Measurements from ENCODE around the gene ADCY3. TPM values are rescaled to one million over a fixed set of nuclear protein-coding genes. Genes with fewer than 3 reads are reported as not detected.

Gene ADCY3
- total RNA-seq, 1 experiment from 2014 or later, result 57.6 TPM

DNA sequence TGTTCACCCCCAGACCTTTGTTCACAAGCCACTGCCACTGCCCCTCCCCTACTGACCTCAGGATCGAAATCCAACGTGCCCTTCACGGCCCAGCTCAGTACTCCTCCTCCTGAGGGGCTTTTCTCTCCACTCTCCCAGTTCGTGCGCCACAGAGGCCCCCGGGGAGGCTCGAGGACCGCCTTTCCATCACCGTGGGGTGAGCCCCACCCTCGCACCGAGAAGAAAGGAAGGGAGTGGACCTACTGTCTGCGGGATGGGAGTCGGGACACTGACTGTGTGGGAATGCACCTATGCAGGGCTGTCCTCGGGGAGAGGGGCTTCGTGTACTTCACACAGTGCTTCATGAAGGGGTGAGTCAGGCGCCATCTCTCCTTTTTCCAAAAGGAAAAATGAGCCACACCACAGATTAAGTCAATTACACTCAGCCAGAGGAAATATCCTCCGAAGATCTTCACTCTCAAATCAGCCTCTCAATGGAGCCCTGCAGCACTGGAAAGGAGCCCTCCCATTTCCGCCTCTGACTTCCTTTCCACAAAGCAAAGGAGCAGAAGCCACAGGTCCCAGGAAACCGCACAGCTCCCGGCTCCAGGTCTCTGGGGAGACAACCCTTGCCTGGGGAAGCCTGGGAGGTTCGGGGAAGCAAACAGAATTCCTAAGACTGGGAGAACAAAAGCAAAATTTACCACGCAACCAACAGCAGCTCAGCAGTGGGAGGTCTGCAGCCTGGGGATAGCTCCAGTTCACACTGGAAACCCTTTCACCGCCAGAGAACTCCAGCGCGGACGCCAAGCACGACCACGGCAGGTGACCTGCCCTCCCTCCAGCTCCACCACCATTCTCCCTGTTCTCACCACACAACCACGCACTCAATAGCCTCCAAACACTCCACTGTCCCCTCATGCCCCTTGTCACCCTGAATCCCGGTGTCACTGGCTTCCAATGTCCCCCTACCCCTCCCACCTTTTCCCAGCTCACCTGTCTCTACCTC lies 21.6 kb downstream of the ADCY3 start:
- Histone ChIP-seq H4K20me1 (ENCODE audit: insufficient read depth, low read depth, low read length) (no peaks in the 10 kb centered on the region), H3K27me3 (ENCODE audit: low read length) (no peaks in the 10 kb centered on the region), H3K27ac (ENCODE audit: low read length) (no peak overlapping the region), H3K79me2 (ENCODE audit: low read length) (peaks cover 75% of the 10 kb centered on the region), H3K9ac (ENCODE audit: low read length) (no peak overlapping the region), H3K36me3 (ENCODE audit: insufficient read depth, low read length) (peaks cover 70% of the 10 kb centered on the region), H3K9me2 (replicated peaks; ENCODE audit: insufficient read depth, low read length) (no peaks in the 10 kb centered on the region), H3K9me3 (ENCODE audit: low read length) (peaks cover 10% of the 10 kb centered on the region; the same call in 1 of the 2 replicates), H3K4me3 (ENCODE audit: low read length) (no peak overlapping the region), H3K4me2 (ENCODE audit: low read depth, low read length, poor library complexity, severe bottlenecking) (no peak overlapping the region), H2AFZ (ENCODE audit: low read length) (no peak overlapping the region), H3K4me1 (ENCODE audit: low read length) (peaks cover 5% of the 10 kb centered on the region)
- DNase-seq, result no peak

GRCh38 chr2:24894750-24895149 lies 25.3 kb downstream of the ADCY3 start:
- Histone ChIP-seq H2AFZ (ENCODE audit: low read length) (no peak overlapping the region), H3K27ac (ENCODE audit: low read length) (no peak overlapping the region), H3K9me3 (ENCODE audit: low read length) (peaks cover 10% of the 10 kb centered on the region; the same call in 1 of the 2 replicates), H3K4me1 (ENCODE audit: low read length) (peaks cover 3% of the 10 kb centered on the region), H4K20me1 (ENCODE audit: insufficient read depth, low read depth, low read length) (no peaks in the 10 kb centered on the region), H3K9ac (ENCODE audit: low read length) (no peak overlapping the region), H3K27me3 (ENCODE audit: low read length) (no peaks in the 10 kb centered on the region), H3K4me3 (ENCODE audit: low read length) (no peak overlapping the region), H3K79me2 (ENCODE audit: low read length) (peaks cover 53% of the 10 kb centered on the region), H3K36me3 (ENCODE audit: insufficient read depth, low read length) (peaks cover 54% of the 10 kb centered on the region), H3K4me2 (ENCODE audit: low read depth, low read length, poor library complexity, severe bottlenecking) (no peak overlapping the region), H3K9me2 (replicated peaks; ENCODE audit: insufficient read depth, low read length) (no peaks in the 10 kb centered on the region)
- no peak for DNase-seq

DNA sequence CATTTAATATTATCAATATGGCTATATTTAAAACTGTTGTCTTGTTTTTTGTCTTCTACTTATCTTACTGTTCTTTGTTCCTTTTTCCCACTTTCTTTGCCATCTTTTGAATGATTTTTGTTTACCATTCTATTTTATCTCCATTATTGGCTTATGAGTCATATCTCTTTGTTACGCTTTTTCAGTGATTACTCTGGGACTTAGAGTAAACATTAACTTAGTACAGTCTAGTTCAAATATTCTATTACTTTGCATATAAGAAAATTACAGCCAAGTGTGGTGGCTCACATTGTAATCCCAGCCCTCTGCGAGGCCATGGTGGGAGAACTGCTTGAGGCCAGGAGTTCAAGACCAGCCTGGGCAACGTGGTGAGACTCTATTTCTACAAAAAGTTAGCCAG lies 26.1 kb downstream of the ADCY3 start:
- H3K4me1 ChIP-seq (ENCODE audit: low read length), result no peaks in the 10 kb centered on the region
- peaks cover 46% of the 10 kb centered on the region for H3K36me3 ChIP-seq (ENCODE audit: insufficient read depth, low read length)
- H2AFZ ChIP-seq (ENCODE audit: low read length), result no peak overlapping the region
- no peaks in the 10 kb centered on the region for H3K9me2 ChIP-seq (replicated peaks; ENCODE audit: insufficient read depth, low read length)
- H3K4me3 ChIP-seq (ENCODE audit: low read length), result no peak overlapping the region
- no peaks in the 10 kb centered on the region for H3K27me3 ChIP-seq (ENCODE audit: low read length)
- H3K9ac ChIP-seq (ENCODE audit: low read length), result no peak overlapping the region
- H3K9me3 ChIP-seq (ENCODE audit: low read length), result peaks cover 10% of the 10 kb centered on the region; the same call in 1 of the 2 replicates
- H3K4me2 ChIP-seq (ENCODE audit: low read depth, low read length, poor library complexity, severe bottlenecking), result no peak overlapping the region
- no peak overlapping the region for H3K27ac ChIP-seq (ENCODE audit: low read length)
- peaks cover 49% of the 10 kb centered on the region for H3K79me2 ChIP-seq (ENCODE audit: low read length)
- DNase-seq, result no peak
- no peaks in the 10 kb centered on the region for H4K20me1 ChIP-seq (ENCODE audit: insufficient read depth, low read depth, low read length)

DNA sequence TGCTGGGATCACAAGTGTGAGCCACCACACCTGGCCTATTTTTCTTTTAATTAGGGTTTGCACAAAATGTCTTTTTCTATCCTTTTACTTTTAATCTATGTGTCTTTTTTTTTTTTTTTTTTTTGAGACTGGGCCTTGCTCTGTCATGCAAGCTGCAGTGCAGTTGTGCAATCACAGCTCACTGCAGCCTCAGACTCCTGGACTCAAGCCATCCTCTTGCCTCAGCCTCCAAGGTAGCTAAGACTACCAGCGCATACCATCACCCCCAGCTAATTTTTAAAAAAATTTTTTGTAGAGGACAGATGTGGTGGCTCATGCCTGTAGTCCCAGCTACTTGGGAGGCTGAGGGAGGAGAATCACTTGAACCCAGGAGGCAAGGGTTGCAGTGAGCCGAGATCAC lies 27.1 kb downstream of the ADCY3 start:
- Histone ChIP-seq H3K4me1 (ENCODE audit: low read length) (no peaks in the 10 kb centered on the region), H3K36me3 (ENCODE audit: insufficient read depth, low read length) (peaks cover 40% of the 10 kb centered on the region), H3K9me3 (ENCODE audit: low read length) (peaks cover 10% of the 10 kb centered on the region; the same call in 1 of the 2 replicates), H3K79me2 (ENCODE audit: low read length) (peaks cover 48% of the 10 kb centered on the region), H4K20me1 (ENCODE audit: insufficient read depth, low read depth, low read length) (no peaks in the 10 kb centered on the region), H3K27me3 (ENCODE audit: low read length) (no peaks in the 10 kb centered on the region), H3K4me2 (ENCODE audit: low read depth, low read length, poor library complexity, severe bottlenecking) (no peak overlapping the region), H3K9me2 (replicated peaks; ENCODE audit: insufficient read depth, low read length) (no peaks in the 10 kb centered on the region), H3K4me3 (ENCODE audit: low read length) (no peak overlapping the region), H3K27ac (ENCODE audit: low read length) (no peak overlapping the region), H2AFZ (ENCODE audit: low read length) (no peak overlapping the region), H3K9ac (ENCODE audit: low read length) (no peak overlapping the region)
- DNase-seq, result no peak

DNA sequence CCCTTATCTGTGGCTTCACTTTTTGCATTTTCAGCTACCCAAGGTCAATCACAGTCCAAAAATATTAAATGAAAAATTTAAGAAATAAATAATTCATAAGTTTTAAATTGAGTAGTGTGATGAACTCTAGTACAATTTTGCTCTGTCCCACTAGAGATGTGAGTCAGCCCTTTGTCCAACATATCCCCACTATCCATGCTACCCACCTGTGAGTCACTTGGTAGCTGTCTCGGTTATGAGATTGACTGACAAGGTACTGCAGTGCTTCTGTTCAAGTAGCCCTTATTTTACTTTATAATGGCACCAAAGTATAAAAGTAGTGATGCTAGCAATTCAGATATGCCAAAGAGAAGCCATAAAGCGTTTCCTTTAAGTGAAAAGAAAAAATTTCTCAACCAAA lies 28.8 kb downstream of the ADCY3 start:
- Histone ChIP-seq H3K9me2 (replicated peaks; ENCODE audit: insufficient read depth, low read length) (no peaks in the 10 kb centered on the region), H3K4me1 (ENCODE audit: low read length) (no peaks in the 10 kb centered on the region), H3K9ac (ENCODE audit: low read length) (no peak overlapping the region), H3K9me3 (ENCODE audit: low read length) (peaks cover 8% of the 10 kb centered on the region; the same call in 1 of the 2 replicates), H3K27ac (ENCODE audit: low read length) (no peak overlapping the region), H2AFZ (ENCODE audit: low read length) (no peak overlapping the region), H3K79me2 (ENCODE audit: low read length) (peaks cover 48% of the 10 kb centered on the region), H3K4me2 (ENCODE audit: low read depth, low read length, poor library complexity, severe bottlenecking) (no peak overlapping the region), H3K27me3 (ENCODE audit: low read length) (no peaks in the 10 kb centered on the region), H3K36me3 (ENCODE audit: insufficient read depth, low read length) (peaks cover 27% of the 10 kb centered on the region), H4K20me1 (ENCODE audit: insufficient read depth, low read depth, low read length) (no peaks in the 10 kb centered on the region), H3K4me3 (ENCODE audit: low read length) (no peak overlapping the region)
- no peak for DNase-seq

- Histone ChIP-seq H3K4me3 (ENCODE audit: low read length) (no peak overlapping the region), H3K36me3 (ENCODE audit: insufficient read depth, low read length) (peaks cover 11% of the 10 kb centered on the region; the same call in 1 of the 2 replicates)
These were observed 30.8 kb downstream of the ADCY3 start for GRCh38 chr2:24889221-24889620.

DNA sequence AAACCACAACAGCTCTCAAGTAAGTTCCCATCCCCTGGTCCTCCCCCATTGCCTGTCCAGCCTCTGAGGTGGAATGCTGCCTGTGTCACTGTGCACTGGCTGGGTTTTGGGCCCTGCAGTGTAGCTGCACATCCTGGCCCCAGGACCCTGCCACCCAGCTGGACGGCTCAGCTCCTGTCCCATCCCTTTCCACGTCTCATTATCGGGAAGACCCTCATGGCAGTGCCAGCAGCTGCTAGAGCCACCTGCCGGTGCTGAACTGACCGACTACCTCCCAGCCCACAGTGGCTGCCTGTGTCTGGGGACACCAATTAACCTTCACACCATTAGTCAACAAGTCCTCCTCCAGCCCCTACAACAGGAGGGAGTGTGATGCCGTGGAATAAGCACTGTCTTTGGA lies 31.9 kb downstream of the ADCY3 start:
- no peak overlapping the region for H3K9ac ChIP-seq (ENCODE audit: low read length)
- no peaks in the 10 kb centered on the region for H3K9me3 ChIP-seq (ENCODE audit: low read length)
- H4K20me1 ChIP-seq (ENCODE audit: insufficient read depth, low read depth, low read length), result no peaks in the 10 kb centered on the region
- no peak for DNase-seq
- H3K9me2 ChIP-seq (replicated peaks; ENCODE audit: insufficient read depth, low read length), result no peaks in the 10 kb centered on the region
- peaks cover 8% of the 10 kb centered on the region; the same call in 1 of the 2 replicates for H3K36me3 ChIP-seq (ENCODE audit: insufficient read depth, low read length)
- H3K27me3 ChIP-seq (ENCODE audit: low read length), result no peaks in the 10 kb centered on the region
- H3K79me2 ChIP-seq (ENCODE audit: low read length), result peaks cover 61% of the 10 kb centered on the region
- H3K27ac ChIP-seq (ENCODE audit: low read length), result no peak overlapping the region
- no peak overlapping the region for H3K4me3 ChIP-seq (ENCODE audit: low read length)
- no peak overlapping the region for H2AFZ ChIP-seq (ENCODE audit: low read length)
- no peak overlapping the region for H3K4me2 ChIP-seq (ENCODE audit: low read depth, low read length, poor library complexity, severe bottlenecking)
- H3K4me1 ChIP-seq (ENCODE audit: low read length), result no peaks in the 10 kb centered on the region

More at GRCh38 chr2:24889221-24889620, 30.8 kb downstream of the ADCY3 start:
- Histone ChIP-seq H3K9me3 (ENCODE audit: low read length) (0 out of 2 replicates have a peak, but pooled peaks cover 3% of the 10 kb centered on the region), H3K4me1 (ENCODE audit: low read length) (no peaks in the 10 kb centered on the region), H3K27me3 (ENCODE audit: low read length) (no peaks in the 10 kb centered on the region), H2AFZ (ENCODE audit: low read length) (no peak overlapping the region), H3K9me2 (replicated peaks; ENCODE audit: insufficient read depth, low read length) (no peaks in the 10 kb centered on the region), H3K4me2 (ENCODE audit: low read depth, low read length, poor library complexity, severe bottlenecking) (no peak overlapping the region), H3K27ac (ENCODE audit: low read length) (no peak overlapping the region), H3K79me2 (ENCODE audit: low read length) (peaks cover 55% of the 10 kb centered on the region), H3K9ac (ENCODE audit: low read length) (no peak overlapping the region), H4K20me1 (ENCODE audit: insufficient read depth, low read depth, low read length) (no peaks in the 10 kb centered on the region)
- DNase-seq, result no peak

DNA sequence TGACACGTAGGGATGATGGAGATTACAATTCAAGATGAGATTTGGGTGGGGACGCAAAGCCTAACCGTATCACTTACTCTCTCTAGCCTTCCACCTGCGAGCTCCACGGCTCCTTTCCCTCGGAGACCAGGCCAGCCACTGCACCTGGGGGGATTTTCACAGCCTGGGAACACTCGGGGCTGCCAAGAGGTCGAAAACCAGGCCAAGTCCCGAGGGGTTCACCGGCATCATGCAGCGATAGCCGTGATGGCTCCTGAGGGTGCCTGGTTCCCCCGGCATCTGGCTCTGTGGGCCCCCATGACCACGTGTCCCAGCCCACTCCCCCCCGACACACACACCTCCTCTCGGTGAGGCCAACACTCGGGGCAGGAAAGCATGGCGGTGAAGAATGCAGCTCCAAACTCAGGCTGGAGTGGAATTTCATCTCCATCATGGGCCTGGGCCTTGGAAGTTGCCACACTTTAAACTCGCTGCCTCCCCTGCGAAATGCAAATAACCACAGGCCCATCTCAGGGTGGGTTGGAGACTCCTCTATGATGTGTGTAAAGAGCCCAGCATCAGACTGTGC lies 32.6 kb downstream of the ADCY3 start:
- Histone ChIP-seq H3K9me2 (replicated peaks; ENCODE audit: insufficient read depth, low read length) (no peaks in the 10 kb centered on the region), H3K79me2 (ENCODE audit: low read length) (peaks cover 65% of the 10 kb centered on the region), H2AFZ (ENCODE audit: low read length) (no peak overlapping the region), H3K4me2 (ENCODE audit: low read depth, low read length, poor library complexity, severe bottlenecking) (no peak overlapping the region), H3K27ac (ENCODE audit: low read length) (no peak overlapping the region), H4K20me1 (ENCODE audit: insufficient read depth, low read depth, low read length) (no peaks in the 10 kb centered on the region), H3K27me3 (ENCODE audit: low read length) (no peaks in the 10 kb centered on the region), H3K4me1 (ENCODE audit: low read length) (no peaks in the 10 kb centered on the region), H3K9me3 (ENCODE audit: low read length) (no peaks in the 10 kb centered on the region), H3K36me3 (ENCODE audit: insufficient read depth, low read length) (peaks cover 8% of the 10 kb centered on the region; the same call in 1 of the 2 replicates), H3K9ac (ENCODE audit: low read length) (no peak overlapping the region), H3K4me3 (ENCODE audit: low read length) (no peak overlapping the region)
- DNase-seq, result no peak

Data from Karpas-422 (cell line).